Measurements from ENCODE around the gene ZNF829. TPM values are rescaled to one million over a fixed set of nuclear protein-coding genes. Genes with fewer than 3 reads are reported as not detected.

The ZNF829 gene
- total RNA-seq, 6 experiments from 2014 or later, result 2.0 to 3.1 (median 2.9) TPM

DNA sequence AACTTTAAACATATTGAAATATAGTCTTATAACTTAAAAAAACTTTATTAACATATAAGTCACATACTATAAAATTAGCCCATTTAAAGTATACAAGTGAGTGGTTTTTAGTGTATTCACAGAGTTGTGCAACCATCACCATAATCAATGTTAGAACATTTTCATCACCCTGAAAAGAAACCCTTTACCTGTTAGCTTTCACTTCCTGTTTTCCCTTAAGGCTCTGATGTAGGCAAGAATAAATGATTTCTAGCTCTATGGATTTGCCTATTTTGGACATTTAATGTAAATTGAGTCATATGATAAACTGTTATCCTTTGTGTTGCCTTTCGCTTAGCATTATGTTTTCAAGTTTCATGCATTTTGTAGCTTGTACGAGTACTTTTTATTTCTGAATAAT lies 15.6 kb upstream of the ZNF829 start:
- TF ChIP-seq, protein P1, sequence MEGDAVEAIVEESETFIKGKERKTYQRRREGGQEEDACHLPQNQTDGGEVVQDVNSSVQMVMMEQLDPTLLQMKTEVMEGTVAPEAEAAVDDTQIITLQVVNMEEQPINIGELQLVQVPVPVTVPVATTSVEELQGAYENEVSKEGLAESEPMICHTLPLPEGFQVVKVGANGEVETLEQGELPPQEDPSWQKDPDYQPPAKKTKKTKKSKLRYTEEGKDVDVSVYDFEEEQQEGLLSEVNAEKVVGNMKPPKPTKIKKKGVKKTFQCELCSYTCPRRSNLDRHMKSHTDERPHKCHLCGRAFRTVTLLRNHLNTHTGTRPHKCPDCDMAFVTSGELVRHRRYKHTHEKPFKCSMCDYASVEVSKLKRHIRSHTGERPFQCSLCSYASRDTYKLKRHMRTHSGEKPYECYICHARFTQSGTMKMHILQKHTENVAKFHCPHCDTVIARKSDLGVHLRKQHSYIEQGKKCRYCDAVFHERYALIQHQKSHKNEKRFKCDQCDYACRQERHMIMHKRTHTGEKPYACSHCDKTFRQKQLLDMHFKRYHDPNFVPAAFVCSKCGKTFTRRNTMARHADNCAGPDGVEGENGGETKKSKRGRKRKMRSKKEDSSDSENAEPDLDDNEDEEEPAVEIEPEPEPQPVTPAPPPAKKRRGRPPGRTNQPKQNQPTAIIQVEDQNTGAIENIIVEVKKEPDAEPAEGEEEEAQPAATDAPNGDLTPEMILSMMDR (IDR thresholded peaks at IDR 0.05), result no peak
- Mint-ChIP-seq H3K4me1 (ENCODE audit: low read depth) (no peaks in the 10 kb centered on the region), H3K36me3 (ENCODE audit: low read depth) (peaks cover 63% of the 10 kb centered on the region), H3K9me3 (peaks cover 54% of the 10 kb centered on the region), H3K27me3 (ENCODE audit: insufficient read depth) (no peaks in the 10 kb centered on the region), H3K27ac (no peak overlapping the region), H3K4me3 (no peak overlapping the region)
- DNase-seq, result no peak

DNA sequence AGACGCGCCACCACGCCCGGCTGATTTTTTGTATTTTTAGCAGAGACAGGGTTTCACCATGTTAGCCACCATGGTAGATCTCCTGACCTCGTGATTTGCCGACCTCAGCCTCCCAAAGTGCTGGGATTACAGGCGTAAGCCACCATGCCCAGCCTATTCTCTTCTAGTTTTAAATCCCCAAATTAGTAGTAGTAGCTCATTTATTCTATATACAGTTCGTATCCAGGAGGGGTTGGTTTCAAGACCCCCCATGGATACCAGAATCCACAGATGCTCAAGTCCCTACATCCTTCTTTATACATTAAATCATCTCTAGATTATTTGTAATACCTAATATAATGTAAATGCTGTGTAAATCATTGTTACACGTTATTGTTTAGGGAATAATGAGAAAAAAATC lies 2.0 kb upstream of the ZNF829 start:
- H3K27ac Mint-ChIP-seq, result no peak overlapping the region
- H3K36me3 Mint-ChIP-seq (ENCODE audit: low read depth), result peaks cover 81% of the 10 kb centered on the region
- TF ChIP-seq, protein P1 (IDR thresholded peaks at IDR 0.05), result no peak
- H3K27me3 Mint-ChIP-seq (ENCODE audit: insufficient read depth), result peaks cover 2% of the 10 kb centered on the region; the same call in 1 of the 2 replicates
- no peak for DNase-seq
- peaks cover 21% of the 10 kb centered on the region for H3K4me1 Mint-ChIP-seq (ENCODE audit: low read depth)
- peaks cover 57% of the 10 kb centered on the region for H3K9me3 Mint-ChIP-seq
- H3K4me3 Mint-ChIP-seq, result no peak overlapping the region

DNA sequence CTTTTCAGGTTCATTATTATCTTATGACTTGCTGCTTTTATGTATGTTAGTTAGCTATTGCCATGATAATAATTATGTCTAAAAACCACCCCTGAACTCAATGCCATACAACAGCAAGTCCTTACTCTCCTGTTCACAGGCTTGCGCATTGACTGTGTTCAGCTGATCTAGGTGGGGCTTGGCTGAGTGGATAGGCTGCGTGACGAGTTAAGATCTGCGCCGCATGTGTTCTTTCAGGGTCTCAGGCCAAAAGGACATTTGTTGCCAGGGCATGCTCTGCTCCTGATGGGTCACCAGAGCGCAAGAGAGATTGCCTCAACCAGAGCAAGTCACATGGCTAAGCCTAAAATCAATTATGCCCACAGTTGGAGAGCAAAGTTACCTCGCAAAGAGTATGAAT lies 900 bp upstream of the ZNF829 start:
- H3K27ac Mint-ChIP-seq, result peak overlapping the region; percentile 92

DNA sequence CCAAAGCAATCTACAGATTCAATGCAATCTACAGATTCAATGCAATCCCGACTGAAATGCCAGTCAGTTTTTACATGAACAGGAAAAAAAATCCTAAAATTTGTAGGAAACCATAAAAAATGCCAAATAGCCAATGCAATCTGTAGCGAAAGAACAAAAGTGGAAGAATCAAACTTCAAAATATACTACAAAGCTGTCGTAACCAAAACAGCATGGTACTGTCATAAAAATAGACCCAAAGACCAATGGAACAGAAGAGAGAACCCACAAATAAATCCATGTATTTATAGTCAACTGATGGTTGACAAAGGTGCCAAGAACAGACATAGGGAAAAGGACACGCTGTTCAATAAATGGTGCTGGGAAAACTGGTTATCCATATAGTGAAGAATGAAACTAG lies 17.7 kb downstream of the ZNF829 start:
- no peak overlapping the region for H3K4me3 Mint-ChIP-seq
- no peak for DNase-seq
- H3K27me3 Mint-ChIP-seq (ENCODE audit: insufficient read depth), result no peaks in the 10 kb centered on the region
- peaks cover 89% of the 10 kb centered on the region for H3K36me3 Mint-ChIP-seq (ENCODE audit: low read depth)
- TF ChIP-seq, protein P1 (IDR thresholded peaks at IDR 0.05), result no peak
- H3K9me3 Mint-ChIP-seq, result peaks cover 92% of the 10 kb centered on the region
- H3K27ac Mint-ChIP-seq, result no peak overlapping the region
- no peaks in the 10 kb centered on the region for H3K4me1 Mint-ChIP-seq (ENCODE audit: low read depth)

More for the DNA sequence above, 900 bp upstream of the ZNF829 start:
- Mint-ChIP-seq H3K4me3 (peak overlapping the region; percentile 95), H3K27me3 (ENCODE audit: insufficient read depth) (peaks cover 2% of the 10 kb centered on the region; the same call in 1 of the 2 replicates), H3K36me3 (ENCODE audit: low read depth) (peaks cover 81% of the 10 kb centered on the region), H3K4me1 (ENCODE audit: low read depth) (peaks cover 21% of the 10 kb centered on the region), H3K9me3 (peaks cover 62% of the 10 kb centered on the region)
- TF ChIP-seq, protein P1 (IDR thresholded peaks at IDR 0.05), result no peak
- DNase-seq, result peak; percentile 0

DNA sequence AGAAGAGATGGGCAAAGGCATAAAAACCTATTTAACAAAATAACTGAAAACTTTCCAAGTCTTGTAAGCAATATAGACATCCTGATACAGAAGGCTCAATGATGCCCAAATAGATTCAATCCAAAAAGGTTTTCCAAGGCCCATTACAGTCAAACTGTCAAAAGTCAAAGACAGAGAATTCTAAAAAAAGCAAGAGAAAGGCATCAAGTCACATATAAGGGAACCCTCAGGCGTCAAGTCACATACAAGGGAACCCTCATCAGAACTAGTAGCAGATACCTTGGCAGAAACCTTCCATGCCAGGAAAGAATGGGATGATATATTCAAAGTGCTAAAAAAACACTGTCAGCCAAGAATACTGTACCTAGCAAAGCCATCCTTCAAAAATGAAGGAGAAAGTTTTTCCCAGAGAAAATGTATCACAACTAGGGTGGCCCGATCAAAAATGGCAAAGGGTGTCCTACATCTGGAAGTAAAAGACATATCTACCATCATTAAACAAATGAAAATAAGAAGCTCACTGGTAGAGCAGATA lies 21.2 kb downstream of the ZNF829 start:
- H3K9me3 Mint-ChIP-seq, result peaks cover 95% of the 10 kb centered on the region
- TF ChIP-seq, protein P1 (IDR thresholded peaks at IDR 0.05), result no peak
- H3K36me3 Mint-ChIP-seq (ENCODE audit: low read depth), result peaks cover 90% of the 10 kb centered on the region
- peaks cover 4% of the 10 kb centered on the region; the same call in 1 of the 2 replicates for H3K27me3 Mint-ChIP-seq (ENCODE audit: insufficient read depth)
- no peaks in the 10 kb centered on the region for H3K4me1 Mint-ChIP-seq (ENCODE audit: low read depth)
- no peak for DNase-seq
- H3K27ac Mint-ChIP-seq, result no peak overlapping the region
- no peak overlapping the region for H3K4me3 Mint-ChIP-seq
